GM19324 (cell line): ENCODE measurements around the gene NLK.
"Not testable (repeated sequence)": the region's sequence is repeated elsewhere in the genome, so short reads cannot be mapped to it uniquely, and the experiment has no call there.

Experiments used
- ATAC-seq: cut with Tn5 transposase; IDR thresholded peaks from one replicate; pipeline ENCODE4 v1.9.1; 2021; ENCODE audit warnings: mild to moderate bottlenecking, moderate library complexity; ENCODE audit not compliant: unreplicated experiment, low FRiP score

Gene NLK

DNA sequence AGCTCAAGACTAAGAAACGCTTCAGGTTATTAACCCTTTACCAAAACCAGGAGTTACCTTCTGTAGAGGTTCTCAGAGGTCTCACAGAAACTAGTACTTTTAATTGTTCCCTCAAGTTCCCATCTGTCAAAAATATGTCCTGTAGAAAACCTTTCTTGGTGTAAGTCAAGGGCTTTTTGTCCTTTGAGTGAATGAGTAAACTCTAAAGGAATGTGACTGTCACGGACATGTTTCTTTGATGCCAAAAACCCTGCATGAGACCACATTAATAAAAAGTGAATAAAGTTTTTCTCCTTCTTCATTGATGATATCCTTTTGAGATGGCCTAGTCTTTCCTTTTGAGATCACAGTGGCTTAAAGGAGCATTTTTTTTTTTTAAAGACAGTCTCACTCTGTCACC, 102.9 kb downstream of the NLK start:
- ATAC-seq, result no peak

DNA sequence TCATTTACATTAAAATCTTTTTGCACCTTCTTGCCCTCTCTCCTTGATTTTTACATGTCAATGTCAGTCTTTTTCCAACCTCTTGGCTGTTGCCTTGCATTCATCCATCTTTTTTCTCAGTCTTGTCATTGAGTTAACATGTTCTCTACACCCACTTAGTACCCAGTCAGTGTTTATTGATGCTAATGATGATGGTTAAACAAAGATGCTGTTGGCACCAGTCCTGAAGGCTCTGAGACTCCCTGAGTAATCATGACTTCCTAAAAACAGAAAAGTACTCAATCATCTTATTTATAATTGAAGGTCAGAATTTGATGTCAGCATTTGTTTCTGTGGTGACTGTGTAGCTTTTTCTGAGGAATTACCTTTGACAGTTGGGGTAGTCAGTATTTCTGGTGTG, 104.5 kb downstream of the NLK start:
- ATAC-seq, result no peak

DNA sequence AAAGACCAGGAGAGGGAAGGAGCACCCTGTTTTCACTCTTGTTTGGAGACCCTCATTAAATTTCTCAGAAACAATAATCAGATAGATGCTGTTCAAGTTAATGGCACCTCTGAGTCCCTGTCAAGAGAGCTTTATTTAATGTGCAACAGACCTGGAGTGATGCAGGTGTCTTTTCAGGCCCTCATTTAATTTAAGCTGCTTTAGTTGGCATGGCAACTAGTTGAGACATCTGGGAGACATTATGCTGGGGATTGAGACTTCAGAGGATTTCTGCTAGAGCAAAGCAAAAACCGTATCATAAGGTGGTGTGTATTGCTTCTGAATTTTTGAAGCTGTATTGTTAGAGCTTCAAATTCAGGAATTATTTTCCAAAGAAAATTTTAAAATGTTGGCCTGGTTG, 108.5 kb downstream of the NLK start:
- no peak for ATAC-seq

DNA sequence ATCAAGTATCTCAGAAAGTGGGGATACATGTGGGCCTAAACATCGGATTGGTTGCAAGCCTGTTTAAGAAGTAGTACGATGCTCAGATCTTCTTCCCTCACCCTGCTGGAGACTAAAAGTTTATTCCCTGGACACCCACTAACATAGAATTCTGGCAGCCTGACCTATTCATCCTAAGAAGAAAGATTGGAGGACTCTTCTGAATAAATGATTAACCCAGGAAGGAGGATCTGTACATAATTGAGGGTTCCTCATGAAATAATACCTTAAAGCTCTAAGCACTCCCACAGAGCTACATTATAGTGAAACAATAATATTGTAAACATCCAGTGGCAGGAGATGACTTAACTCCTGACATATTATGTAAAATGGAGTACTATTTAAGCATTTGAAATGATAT, 111.7 kb downstream of the NLK start:
- no peak for ATAC-seq

DNA sequence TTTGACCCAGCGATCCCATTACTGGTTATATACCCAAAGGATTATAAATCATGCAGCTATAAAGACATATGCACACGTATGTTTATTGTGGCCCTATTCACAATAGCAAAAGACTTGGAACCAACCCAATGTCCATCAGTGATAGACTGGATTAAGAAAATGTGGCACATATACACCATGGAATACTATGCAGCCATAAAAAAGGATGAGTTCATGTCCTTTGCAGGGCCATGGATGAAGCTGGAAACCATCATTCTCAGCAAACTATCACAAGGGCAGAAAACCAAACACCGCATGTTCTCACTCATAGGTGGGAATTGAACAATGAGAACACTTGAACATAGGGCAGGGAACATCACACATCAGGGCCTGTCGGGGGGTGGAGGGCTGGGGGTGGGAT, 112.9 kb downstream of the NLK start:
- ATAC-seq, result not testable (repeated sequence)

DNA sequence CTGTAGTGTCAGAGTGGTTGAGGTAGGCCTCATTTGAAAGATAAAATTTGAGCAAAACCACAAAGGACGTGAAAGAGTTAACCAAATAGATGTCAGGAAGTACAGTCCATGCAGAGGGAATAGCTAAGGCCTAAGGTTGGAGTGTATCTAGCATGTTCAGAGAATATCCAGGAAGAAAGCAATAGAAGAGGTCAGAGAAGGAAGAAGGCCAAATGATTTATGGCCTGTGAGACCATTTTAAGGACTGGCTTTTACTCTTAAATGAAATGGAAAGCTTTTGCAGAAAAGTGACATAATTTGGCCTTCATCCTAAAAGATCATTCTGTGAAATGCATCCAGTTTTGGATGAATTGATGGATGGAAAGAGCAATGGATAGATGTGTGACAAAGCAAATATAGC, 116.5 kb downstream of the NLK start:
- ATAC-seq, result no peak

DNA sequence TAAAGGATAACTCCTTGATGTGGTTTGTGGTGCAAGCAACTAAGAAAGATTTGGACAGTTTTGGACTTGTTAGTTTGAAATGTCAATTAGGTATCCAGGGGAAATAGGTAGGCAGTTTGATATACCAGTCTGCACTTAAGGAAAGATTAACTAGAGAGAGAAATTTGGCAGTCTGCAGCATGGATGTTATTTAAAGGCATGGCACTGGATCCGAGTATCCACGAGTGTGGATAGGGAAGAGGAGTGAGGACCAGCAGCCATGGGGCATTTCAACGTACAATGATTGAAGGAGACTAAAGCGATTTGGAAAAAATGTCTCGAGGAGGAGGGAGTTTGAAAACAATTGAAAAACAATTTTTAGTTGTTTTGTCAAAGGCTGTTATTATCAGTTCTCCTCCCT, 117.4 kb downstream of the NLK start:
- ATAC-seq, result no peak

DNA sequence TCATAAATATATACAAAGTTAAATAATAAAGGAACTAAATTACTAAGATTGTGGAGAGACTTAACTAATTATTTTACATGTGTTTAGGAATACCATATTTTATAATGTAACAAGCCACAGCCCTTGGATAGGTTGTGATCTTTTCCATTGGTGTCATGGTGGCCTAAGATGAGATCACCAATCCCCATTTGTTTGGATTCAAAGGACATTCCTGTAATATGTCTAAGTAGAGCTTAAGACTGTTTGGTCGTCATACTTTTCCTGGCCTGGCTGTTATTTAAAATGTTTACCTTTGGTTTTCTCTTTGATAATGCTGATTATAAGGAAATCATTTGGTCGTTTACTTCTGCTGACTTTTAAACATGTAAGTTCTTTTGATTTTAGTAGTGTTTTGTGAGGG, 118.1 kb downstream of the NLK start:
- ATAC-seq, result no peak

DNA sequence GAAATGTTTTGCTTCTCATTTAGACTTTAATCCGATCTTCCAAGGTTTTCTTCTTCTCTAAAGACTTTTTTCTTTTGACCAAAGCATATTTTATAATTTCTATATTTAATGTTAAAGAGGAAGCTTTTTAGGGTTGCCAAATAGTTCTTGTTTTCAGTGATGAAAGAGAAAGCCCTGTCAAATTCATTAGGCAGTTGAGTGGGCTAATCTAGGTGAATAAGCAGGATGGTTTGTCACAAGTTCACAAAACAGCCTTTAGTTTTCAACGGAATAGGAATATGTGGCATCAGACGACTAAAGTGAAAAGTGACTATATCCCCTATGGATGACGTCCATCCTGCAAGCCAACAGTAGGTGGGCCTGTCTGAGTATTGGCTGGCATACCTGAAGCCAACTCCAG, 118.8 kb downstream of the NLK start:
- no peak for ATAC-seq

DNA sequence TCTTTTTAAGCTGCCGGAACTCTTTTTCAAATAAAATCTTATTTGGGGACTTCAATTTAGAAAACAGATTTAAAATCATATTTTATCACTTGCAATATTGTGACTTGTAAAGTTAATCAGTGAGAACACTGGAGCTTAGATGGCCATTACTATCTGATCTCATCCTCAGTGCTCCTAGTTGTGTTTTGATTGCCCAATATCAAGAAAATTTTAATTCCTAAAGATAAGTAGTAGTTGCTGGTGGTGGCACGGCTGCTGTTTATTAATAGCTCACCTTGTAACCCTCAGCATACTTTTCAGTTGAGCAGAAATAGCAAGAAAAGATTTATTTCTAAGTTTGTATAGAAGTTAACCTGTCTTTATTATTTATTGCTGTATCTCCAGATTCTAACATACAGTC, 124.0 kb downstream of the NLK start:
- ATAC-seq, result no peak

DNA sequence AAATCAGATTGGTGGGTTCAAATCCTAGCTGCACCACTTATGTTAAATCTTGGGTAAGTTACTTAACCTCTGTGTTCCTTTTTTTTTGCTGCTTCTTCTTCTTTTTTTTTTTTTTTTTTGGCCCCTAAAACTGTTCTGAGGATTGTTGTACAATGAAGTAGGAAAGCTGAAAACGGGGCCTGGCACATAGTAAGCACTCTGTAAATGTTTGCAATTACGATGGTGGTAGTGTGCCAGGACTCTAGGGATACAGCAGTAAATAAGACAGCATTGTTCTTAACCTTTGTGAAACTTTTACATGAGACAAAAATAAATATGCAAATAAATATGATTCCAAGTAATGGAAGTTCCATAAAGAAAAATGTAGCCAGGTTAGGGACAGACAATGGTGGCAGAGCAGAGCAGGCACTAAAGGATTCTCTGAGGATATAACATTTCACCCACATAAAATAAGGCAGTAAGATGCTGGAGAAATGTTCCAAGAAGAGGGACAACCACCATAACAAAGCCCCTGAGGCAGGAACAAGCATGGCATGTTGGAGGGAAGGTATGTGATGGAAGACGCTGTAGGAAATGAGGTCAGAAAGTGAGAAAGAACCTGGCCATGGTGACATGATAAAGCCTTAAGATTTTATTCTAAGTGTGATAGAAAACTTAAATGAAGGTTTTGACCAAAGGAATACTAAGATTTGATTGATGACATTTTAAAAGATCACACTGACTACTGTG, 127.3 kb downstream of the NLK start:
- no peak for ATAC-seq

DNA sequence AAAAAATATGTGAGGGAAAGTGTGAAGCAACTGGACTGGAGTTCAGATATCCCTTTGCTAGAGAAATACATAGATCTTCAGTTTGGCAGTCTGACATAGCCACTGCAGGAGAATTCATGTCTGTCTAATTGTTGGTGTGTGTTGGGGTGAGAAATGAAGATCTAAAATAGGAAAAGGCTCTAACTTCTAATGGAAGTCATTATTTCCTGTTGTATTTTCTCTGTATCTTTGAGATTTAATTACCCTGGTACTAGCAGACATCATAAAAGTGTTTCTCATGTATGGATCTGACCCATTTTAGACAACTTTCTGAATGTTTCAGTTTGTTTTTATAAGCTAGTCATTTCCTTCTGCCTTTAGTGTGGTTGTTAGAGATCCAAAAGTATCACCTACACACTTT, 128.3 kb downstream of the NLK start:
- ATAC-seq, result no peak

DNA sequence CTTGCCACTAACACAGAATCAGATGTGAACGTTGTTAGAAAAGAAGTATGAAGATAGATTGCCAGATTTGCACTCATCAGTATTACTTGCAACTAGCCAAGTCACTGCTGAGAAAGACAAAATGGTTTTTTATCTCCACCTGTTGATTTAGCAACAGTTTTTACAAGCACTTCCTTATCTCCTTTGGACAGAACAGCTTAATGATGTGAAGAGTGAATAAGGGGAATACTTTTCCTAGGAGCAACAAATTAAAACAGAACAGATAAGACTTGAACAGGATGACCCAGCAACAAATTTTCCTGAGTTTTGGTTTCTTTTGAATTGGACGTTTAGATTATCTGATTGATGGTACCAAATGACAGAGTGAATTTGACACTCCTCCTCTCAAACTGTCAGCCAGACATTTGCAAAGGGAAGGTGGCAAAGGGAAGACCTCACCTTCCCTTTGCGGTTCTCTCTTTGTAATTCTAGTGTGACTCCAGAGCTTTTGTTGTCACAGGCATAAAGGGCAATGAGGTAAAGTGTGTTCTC, 130.6 kb downstream of the NLK start:
- ATAC-seq, result no peak

DNA sequence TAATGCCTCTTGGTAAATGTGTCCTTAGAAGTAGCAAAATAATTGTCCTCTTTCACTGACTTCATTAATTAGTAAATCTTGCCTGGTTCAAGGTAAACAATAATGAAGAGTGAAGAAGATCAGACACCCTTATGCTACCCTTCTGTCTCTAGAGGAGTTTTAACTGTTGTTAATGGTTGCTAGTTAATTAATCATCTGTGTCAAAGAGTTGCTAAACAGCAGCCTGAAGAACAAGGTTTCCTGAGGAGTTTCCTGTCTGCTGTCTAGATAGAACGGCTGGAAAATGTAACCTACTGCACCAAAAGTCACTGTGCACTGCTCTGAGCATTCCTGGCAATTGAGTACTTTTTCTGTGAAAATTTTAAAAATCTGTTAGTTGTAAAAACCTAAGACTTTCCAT, 131.3 kb downstream of the NLK start:
- no peak for ATAC-seq

DNA sequence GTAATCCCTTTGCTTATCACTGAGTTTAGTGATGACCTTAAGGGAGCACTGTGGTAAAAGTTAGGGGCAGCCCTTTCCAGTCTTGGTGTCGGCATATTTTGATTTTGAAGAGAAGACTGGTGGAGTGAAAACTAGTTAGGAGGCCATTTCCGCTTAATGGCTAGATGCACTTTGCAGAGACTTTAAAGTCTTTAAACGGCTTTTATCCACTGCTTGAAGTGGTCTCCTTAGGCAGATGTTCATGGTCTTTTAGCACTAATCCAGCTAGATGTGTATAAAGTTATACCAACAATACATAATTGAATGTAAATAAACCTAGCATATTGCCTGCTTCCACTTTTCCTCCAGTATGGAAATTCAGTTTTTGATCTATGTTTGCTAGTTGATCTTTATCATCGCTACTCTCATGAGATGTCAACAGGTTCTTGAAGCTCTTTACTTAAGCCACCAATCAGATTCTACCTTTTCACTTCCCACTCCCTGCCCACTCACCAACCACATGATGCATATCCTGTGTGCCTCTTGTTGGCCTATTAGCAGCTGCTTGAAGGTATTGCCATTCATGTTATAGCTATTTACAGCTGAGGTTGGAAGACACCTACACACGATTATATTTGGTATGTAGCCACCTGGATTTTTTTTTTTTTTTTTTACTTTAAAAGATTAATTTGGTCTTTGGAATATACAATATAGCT, 132.0 kb downstream of the NLK start:
- ATAC-seq, result no peak

DNA sequence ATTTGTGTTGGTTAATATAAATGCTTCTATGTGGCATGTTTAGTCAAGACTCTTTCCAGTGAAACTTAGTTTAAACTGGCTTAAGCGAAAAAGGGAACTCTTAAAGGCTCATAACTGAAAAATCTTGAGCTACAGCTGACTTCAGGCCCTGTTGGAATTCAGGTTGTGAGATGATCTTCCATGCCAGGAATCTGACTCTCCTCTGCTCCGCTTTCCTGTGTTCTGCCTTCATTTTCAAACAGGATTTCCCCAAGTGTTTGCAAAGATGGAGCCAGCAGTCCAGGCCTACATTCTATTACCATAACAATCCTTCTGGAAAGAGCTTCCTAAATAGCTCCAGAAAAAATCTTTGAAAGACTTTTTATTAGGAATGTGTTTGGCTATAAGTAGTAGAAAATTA, 134.9 kb downstream of the NLK start:
- ATAC-seq, result no peak

DNA sequence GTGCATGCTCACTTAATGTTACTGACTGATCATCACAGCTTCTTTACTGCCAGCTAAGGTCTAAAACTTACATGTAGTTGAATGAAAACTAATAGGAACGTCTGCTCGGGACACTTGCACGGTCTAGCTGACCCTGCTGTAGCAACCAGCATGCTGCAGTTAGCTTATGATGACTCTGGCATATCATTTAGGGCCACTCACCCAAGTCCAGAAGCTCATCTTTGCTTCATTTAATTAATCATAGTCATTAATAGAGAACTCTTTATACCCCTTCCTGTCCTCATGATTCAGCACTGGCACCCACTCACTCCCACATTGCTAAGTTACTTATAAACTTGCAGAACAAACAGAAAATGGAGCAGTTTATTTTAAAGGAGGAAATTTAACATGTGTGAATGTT, 136.3 kb downstream of the NLK start:
- ATAC-seq, result no peak

DNA sequence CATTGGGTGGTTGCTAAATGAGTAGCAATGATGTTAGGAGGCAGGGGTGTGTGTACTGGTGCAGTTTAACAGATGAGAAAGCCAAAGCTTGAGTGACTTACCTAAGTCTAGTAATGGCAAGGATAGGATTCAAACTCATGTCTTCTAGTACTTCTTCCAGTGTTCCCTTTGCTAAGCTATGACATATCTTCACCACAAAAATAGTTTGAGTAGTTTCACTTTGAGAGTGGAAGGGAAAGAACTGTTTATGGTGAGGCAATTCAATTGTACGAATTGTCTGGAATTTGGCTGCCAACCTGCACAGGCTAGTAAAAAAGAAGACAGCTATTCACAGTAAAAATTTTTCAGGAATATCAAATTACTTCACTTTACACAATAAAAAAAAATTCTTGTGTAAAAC, 138.0 kb downstream of the NLK start:
- ATAC-seq, result no peak

DNA sequence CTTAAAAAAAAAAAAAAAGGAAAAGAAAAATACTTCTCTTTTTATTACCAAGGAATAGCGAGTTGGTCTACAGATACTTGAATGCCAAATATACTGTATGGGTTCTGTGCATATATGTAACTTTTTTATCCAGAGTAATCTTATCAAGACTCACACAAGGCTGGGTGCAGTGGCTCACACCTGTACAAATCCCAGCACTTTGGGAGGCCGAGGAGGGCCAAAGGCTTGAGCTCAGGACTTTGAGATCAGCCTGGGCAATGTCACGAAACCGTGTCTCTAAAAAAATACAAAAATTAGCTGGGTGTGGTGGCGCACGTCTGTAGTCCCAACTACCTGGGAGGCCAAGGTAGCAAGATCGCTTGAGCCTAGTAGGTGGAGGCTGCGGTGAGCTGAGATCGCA, 139.1 kb downstream of the NLK start:
- ATAC-seq, result no peak

DNA sequence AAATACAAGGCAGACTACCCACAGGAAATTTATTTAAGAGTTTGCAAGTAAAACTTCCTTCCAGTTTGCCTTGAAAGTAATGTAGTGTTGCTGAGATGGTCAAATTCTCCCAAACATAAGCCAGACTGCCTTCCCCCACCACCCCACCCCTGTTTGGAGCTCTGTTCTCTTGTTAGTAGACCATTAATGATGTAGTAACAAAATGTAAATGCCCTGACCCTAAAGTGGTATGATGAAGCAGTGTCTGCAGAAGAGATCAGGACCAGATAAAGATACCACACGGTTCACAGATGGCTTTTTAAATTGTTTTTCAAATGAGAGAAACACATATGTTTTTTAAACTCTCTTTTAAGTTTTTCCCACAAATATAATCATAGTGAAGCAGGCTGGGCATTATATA, 140.1 kb downstream of the NLK start:
- ATAC-seq, result no peak

DNA sequence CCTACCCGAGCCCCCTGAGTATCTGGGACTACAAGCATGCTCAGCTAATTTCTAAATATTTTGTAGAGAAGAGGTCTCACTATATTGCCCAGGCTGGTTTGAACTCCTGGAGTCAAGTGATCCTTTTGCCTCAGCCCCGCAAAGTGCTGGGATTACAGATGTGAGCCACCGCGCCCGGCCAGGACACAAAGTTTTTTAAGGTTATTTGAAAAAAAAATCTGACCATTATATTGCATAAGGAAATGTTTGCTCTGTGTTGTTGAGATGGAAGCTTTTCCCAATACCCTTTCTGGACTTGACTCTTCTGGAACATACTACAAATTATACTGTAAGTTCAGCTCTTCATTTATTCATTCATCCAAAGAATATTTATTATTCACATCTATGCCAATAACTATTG, 143.2 kb downstream of the NLK start:
- ATAC-seq, result no peak

DNA sequence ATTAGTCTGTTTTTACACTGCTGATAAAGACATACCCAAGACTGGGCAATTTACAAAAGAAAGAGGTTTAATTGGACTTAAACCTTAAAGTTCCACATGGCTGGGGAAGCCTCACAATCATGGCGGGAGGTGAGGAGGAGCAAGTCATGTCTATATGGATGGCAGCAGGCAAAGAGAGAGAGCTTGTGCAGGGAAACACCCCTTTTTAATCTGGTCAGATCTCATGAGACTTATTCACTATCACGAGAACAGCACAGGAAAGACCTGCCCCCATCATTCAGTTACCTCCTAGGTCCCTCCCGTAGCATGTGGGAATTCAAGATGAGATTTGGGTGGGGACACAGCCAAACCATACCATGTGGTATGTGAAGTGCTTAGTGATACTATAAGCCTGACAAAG, 144.0 kb downstream of the NLK start:
- not testable (repeated sequence) for ATAC-seq
